Activated CD4-positive, alpha-beta T cell treated with anti-CD3 and anti-CD28 coated beads for 48 hours (primary cell): ENCODE results near the gene LMOD3.

Experiments
- DNase-seq: peaks from one replicate; pipeline ENCODE4 v3.0.0-alpha.2; 2020

The LMOD3 gene

GRCh38 chr3:69121513-69121912, 882 bp downstream of the LMOD3 start:
- DNase-seq, result no peak

GRCh38 chr3:69120879-69121464, 1.4 kb downstream of the LMOD3 start:
- DNase-seq, result peak; percentile 88

- no peak for DNase-seq
Observed at GRCh38 chr3:69119681-69120080, 2.7 kb downstream of the LMOD3 start.

- no peak for DNase-seq
Observed at GRCh38 chr3:69119138-69119537, 3.3 kb downstream of the LMOD3 start.

- DNase-seq, result no peak
Observed at GRCh38 chr3:69118555-69118954, 3.8 kb downstream of the LMOD3 start.

GRCh38 chr3:69116897-69117296, 5.5 kb downstream of the LMOD3 start:
- no peak for DNase-seq

- no peak for DNase-seq
Observed at GRCh38 chr3:69116162-69116561, 6.2 kb downstream of the LMOD3 start.

- DNase-seq, result no peak
Observed at GRCh38 chr3:69115731-69116130, 6.7 kb downstream of the LMOD3 start.

- DNase-seq, result no peak
Observed at GRCh38 chr3:69113536-69113935, 8.9 kb downstream of the LMOD3 start.

- no peak for DNase-seq
Observed at GRCh38 chr3:69110941-69111546, 11.4 kb downstream of the LMOD3 start.

GRCh38 chr3:69108811-69109210, 13.6 kb downstream of the LMOD3 start:
- no peak for DNase-seq

GRCh38 chr3:69107841-69108240, 14.6 kb downstream of the LMOD3 start:
- DNase-seq, result no peak

- no peak for DNase-seq
Observed at GRCh38 chr3:69105320-69105719, 17.1 kb downstream of the LMOD3 start.

- no peak for DNase-seq
Observed at GRCh38 chr3:69104586-69104985, 17.8 kb downstream of the LMOD3 start.

- DNase-seq, result no peak
Observed at GRCh38 chr3:69103123-69103522, 19.3 kb downstream of the LMOD3 start.

GRCh38 chr3:69102384-69102783, 20.0 kb downstream of the LMOD3 start:
- no peak for DNase-seq

GRCh38 chr3:69099576-69099975, 22.8 kb downstream of the LMOD3 start:
- no peak for DNase-seq

- DNase-seq, result no peak
Observed at GRCh38 chr3:69097407-69098086, 24.8 kb downstream of the LMOD3 start.

GRCh38 chr3:69096299-69096698, 26.1 kb downstream of the LMOD3 start:
- DNase-seq, result no peak

- DNase-seq, result peak; percentile 46
Observed at GRCh38 chr3:69095636-69096035, 26.8 kb downstream of the LMOD3 start.

GRCh38 chr3:69094467-69095205, 27.8 kb downstream of the LMOD3 start:
- peak; percentile 30 for DNase-seq

GRCh38 chr3:69092030-69092516, 30.3 kb downstream of the LMOD3 start:
- DNase-seq, result no peak

- no peak for DNase-seq
Observed at GRCh38 chr3:69091389-69092029, 30.9 kb downstream of the LMOD3 start.
